SU-DHL-6 (cell line): ENCODE data around the gene DCAF4.

ENCODE experiments used
- EZH2phosphoT487 ChIP-seq: fragments of 200-600 bp; sonication (generic), shearing (Covaris generic); conservative IDR thresholded peaks from 2 replicates; pipeline ENCODE4 v1.6.1; 2018; ENCODE audit warnings: mild to moderate bottlenecking, antibody characterized with exemption, low read length, moderate library complexity, mixed read lengths
- TF ChIP-seq, protein P1 (sequence below): fragments of 200-600 bp; sonication (generic); IDR thresholded peaks from one replicate; pipeline ENCODE4 v1.5.1; 2017; ENCODE audit warnings: antibody characterized with exemption, mild to moderate bottlenecking, low read length, moderate library complexity; ENCODE audit not compliant: insufficient read depth, poor library complexity, severe bottlenecking

GRCh38 chr14:72882463-72882862 lies 43.8 kb upstream of the DCAF4 start:
- TF ChIP-seq, protein P1, sequence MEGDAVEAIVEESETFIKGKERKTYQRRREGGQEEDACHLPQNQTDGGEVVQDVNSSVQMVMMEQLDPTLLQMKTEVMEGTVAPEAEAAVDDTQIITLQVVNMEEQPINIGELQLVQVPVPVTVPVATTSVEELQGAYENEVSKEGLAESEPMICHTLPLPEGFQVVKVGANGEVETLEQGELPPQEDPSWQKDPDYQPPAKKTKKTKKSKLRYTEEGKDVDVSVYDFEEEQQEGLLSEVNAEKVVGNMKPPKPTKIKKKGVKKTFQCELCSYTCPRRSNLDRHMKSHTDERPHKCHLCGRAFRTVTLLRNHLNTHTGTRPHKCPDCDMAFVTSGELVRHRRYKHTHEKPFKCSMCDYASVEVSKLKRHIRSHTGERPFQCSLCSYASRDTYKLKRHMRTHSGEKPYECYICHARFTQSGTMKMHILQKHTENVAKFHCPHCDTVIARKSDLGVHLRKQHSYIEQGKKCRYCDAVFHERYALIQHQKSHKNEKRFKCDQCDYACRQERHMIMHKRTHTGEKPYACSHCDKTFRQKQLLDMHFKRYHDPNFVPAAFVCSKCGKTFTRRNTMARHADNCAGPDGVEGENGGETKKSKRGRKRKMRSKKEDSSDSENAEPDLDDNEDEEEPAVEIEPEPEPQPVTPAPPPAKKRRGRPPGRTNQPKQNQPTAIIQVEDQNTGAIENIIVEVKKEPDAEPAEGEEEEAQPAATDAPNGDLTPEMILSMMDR, result no peak
- no peak for TF ChIP-seq EZH2phosphoT487
